Hindlimb muscle (tissue), 1 donor: ENCODE results near the gene CACNG1. TPM values are rescaled to one million over a fixed set of nuclear protein-coding genes. Genes with fewer than 3 reads are reported as not detected.

ENCODE experiments used
- DNase-seq: peaks from one replicate; pipeline ENCODE4 v3.0.0-alpha.2; 2013
- polyA plus RNA-seq: library from polyadenylated mRNA; unstranded; fragments of 120-200 nt; gene quantifications from one replicate; pipeline ENCODE4 v1.2.1, GENCODE V29; 2013; ENCODE audit not compliant: insufficient read length

The CACNG1 gene, protein sequence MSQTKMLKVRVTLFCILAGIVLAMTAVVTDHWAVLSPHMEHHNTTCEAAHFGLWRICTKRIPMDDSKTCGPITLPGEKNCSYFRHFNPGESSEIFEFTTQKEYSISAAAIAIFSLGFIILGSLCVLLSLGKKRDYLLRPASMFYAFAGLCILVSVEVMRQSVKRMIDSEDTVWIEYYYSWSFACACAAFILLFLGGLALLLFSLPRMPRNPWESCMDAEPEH
- polyA plus RNA-seq = 340 TPM

DNA sequence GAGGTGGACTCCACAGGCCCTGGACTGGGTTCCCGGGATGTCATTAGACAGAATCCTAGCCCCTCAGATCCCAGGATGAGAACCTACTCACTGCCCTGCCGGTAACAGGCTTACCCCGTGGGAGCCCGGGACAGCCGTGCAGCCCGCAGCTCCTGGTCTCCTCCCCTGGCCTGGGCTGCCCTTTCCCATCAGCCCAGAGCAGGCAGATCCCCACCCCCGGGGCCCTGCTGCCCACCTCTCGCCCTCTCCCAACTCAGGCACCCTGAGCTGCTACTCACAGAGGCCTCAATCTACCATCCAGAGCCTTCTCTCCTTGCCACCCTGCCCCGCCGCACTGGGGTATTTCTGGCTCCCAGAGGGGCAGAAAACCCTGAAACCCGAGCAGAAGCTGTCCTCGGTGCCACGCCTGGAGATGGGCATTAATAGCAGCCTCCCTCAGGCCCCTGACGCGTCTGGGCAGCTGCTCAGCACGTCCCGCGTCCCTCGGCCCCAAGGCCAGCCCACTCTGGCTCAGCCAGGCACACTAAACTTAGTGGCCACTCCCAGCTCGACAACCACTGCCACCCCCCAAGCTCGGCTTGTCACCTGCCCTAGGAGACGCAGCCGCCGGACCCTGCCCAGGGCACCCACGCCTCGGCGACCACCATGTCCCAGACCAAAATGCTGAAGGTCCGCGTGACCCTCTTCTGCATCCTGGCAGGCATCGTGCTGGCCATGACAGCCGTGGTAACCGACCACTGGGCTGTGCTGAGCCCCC is at the start of gene CACNG1:
Gene CACNG1, plus strand, starts transcription at position 539 of the 757 bp plus-strand sequence. Its CDS starts 107 bp downstream, at position 646.
- DNase-seq = peak; percentile 11

DNA sequence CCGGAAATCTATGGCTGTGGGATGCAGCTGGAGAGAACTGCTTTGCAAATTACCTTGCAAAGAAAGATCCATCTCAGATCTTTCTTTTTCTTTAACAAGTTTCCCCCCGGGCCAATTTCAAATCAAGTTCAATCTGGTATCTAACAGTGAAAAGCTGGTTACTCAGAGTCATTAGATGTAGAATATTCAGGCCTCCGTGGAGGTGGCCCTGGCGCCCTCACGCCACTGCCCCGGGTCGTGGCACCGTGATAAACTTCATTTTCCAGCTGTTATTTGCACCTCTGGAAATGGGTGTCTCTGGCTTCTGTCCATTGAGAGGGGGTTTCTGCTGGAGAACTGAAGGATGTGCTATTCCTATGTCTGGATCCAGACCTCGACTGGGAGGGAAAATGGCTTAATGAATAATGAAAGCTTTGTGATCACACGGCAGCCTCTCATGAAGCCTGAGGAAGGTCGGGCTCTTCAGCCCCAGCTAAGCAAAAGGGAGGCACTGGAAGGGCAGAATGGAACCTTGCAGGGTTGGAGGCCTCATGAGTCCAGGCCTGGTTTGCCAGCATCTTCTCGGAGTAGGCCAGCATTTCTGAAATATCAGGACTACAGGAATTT is 49.3 kb upstream of the CACNG1 start:
- no peak for DNase-seq

DNA sequence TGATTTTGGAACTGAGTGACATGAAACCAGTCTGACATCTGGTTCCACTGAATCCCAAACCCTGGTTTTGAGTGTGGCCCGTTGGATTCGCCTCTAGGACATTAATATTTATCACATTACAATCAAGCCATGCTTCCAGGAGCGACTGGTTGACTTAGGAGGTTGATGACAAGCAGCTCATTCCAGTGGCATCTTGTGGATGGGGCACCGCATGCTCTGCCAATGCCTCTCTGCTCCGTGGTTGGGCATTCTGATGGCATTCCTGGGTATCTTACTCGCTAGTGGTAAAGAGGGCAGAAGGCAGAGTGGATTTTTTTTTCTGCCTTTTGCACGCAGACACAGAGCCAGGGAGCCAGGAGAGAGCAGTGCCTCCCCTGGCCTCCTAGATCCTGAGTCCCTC is 48.4 kb upstream of the CACNG1 start:
- DNase-seq = no peak

DNA sequence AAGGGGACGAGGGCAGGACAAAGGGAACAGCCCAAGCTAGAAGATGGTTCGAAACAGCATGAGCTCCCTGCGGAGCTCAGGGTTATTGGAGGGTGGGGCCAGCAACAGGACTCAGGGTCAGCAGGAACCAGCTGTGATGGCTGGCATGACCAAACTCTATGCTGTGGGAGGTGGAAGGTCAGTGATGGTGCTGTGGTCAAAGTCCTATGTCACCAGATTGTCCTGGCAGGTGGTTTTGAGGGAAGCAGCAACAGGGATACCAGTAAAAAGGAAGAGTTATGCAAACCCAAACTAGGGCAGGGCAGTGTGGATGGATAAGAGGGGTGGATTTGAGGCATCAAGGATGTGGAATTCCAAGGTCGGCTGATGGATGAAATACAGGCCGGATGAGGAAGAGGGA is 47.4 kb upstream of the CACNG1 start:
- no peak for DNase-seq

DNA sequence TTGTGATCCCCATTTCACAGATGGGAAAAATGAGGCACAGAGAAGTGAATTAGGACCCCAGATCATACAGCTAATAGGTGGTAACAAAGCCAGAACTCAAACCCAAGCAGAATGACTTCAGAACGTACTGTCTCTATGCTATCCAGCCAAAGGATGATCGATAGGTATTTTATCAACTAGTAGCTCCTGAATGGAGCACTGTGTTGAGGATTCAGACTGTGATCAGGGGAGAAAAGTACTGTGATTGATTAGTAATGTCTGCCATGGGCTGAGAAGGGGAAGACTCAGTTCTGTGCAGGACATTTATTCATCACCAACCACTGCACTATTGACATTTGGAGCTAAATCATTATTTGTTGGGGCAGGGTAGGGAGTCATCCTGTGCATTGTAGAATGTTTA is 41.1 kb upstream of the CACNG1 start:
- DNase-seq = no peak

DNA sequence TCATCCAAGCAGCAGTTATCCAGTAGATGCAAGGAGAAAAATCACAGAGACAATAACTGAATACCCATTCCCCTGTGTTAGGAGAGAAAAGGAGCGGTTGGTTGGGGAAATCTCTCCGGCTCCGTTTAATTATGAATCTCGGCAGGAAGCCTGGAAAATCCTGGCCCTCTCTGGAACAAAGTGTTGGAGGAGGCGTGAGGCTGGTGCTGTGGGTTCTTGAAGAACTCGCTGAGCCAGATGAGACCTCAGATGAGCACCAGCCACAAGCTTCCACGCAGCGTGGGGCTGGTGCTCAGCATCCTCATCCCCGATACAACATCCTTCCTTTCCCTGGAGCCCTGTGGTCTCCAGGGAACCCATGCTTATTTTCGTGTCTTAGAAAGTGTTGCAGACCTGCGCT is 40.2 kb upstream of the CACNG1 start:
- DNase-seq = no peak

DNA sequence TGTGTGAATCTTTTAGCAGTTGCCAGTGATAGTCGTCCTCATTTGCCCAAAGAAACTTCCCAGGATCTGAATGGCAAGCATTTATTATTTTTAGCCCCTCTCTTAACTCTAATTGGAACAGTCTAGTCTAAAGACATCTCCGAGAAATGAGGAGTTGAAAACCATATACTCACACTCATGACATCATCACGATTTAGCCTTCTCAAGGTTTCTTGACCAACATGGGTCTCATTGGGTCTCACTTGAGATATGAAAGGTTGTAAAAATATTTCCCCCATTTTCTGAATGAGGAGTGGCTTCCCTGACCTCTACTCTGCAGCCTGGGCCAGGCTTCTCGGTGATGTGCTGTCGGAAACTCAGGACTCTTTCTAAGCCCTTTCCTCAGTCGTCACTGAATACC is 37.1 kb upstream of the CACNG1 start:
- DNase-seq = no peak

DNA sequence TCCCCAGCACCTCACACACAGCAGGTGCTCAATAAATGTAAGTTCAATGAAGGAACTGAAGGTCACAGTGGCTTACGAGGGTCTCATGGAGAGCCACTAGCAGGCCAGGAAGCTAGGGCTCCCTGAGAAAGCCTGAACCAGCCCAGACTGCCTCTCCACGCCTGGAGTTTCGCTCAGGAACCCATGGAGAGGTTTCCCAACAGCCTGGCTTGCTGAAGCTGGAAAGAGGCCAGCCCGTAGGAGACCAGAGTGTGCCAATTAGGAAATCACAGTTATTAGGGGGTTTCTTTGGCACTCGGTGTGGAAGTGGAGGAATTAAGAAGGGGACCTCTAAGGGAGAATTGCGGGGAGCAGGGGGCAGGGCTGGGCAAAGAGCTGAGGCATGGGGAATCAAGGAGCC is 36.3 kb upstream of the CACNG1 start:
- no peak for DNase-seq

DNA sequence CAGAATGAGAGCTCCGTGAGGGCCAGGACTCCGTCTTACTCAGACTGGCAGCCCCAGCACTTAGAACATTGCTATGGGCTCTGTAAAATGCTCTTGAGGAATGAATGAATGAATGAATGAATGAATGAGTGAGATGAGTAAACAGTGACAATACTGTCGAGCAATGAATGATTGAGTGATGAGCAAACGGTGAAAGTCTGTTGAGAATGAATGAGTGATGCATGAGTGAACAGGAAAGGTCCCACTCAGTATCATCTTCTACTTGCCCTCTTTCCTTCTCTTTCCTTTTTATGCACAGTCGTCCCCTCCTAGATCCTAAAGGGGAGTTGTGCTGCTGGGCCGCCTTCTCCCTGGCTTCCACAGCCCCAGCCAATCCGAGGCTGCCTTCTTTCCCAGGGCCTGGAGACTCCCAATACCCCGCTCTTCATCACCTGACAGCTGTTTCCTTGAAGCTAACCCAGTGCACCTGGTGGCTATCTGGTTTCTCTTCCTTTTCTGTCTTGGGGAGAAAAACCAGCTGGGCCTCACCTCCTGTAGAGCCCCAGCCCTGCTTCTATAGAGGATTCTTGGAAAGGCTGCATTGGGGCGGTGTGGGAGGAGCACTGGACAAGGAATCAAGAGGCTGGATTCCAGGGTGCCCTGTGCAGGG is 32.7 kb upstream of the CACNG1 start:
- DNase-seq = no peak

DNA sequence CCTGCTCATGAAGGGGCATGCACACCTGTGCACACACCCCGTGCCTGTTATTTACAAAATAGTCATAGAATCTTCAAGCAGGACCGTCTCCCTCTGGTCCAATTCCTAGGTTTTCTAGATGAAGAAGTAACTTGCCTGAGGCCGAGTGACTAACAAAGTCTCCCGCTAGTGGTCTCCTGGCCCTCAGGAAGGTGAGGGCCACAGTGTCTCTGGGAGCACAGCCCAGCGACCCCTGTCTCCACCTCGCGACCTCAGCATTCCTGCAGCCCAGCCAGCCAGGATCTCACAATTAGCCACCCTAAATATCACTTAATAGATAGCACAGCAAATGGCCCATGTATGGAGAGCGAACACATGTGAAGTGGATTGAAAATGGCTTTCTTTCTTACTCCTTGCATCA is 30.5 kb upstream of the CACNG1 start:
- no peak for DNase-seq

DNA sequence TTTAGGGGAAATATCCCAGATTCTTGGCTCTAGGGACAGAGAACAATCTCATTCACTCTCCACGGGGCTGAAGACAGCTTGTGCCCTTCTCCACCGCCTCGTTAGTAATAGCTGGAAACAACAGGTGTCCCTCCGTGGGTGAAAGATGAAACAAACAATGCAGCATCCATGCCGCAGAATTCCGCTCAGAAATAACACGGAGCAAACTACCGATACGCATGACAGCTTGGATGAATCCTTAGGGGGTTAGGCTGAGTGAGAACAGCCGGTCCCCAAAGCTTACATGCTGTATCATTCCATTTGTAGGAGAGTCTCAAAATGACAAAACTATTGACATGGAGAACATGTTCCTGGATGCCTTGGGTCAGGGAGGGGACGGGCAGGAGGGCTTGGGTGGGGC is 29.4 kb upstream of the CACNG1 start:
- no peak for DNase-seq

DNA sequence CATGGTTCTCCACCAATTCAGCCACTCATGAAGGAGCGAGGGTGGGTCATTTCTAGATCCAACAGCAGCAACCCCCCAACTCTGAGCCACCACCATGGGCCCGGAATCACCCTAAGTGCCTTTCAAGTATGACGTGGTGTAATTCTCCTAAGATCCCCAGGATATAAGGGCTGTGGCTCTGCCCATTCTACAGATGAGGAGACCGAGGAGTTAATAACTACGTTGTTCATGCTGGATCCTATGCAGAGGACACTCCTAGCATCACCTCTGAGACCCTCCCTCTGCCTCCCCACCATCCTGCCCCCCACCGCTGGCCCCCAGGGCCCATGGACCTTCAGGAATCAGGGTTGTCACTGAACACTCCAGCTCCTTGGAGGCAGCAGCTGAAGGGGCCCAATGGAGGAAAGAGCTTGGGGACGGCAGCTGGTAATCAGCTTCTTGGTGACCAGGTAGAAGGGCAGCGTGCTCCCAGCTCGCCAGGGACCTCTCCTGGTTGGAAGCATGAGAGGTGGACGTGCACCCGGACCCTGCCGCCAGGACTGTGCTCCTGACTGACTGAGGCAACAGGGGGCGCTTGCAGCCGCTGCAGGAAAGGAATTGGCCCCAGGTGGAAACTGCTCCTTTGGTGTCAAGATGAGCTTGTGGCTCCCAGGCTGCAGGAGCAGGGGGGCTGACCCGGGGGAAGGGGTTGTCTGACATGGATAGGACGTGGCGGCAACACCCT is 28.2 kb upstream of the CACNG1 start:
- DNase-seq = no peak

DNA sequence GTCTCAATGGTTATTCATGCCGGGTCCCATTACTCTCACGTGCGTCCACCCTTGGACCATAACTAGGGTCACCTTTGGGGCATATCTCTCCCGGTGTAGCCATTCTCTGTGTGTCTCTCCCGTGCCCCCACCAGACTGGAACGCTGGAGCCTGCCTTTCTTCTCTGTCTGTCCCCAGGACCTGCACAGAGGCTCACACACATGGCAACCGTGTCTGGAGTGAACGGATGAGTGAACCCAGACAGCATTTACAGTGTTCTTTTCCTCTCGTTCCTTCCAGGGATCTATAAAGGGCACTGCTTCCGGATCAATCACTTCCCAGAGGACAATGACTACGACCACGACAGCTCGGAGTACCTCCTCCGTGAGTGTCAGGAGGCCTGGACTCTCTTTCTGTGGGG is 26.4 kb upstream of the CACNG1 start:
- DNase-seq = no peak

DNA sequence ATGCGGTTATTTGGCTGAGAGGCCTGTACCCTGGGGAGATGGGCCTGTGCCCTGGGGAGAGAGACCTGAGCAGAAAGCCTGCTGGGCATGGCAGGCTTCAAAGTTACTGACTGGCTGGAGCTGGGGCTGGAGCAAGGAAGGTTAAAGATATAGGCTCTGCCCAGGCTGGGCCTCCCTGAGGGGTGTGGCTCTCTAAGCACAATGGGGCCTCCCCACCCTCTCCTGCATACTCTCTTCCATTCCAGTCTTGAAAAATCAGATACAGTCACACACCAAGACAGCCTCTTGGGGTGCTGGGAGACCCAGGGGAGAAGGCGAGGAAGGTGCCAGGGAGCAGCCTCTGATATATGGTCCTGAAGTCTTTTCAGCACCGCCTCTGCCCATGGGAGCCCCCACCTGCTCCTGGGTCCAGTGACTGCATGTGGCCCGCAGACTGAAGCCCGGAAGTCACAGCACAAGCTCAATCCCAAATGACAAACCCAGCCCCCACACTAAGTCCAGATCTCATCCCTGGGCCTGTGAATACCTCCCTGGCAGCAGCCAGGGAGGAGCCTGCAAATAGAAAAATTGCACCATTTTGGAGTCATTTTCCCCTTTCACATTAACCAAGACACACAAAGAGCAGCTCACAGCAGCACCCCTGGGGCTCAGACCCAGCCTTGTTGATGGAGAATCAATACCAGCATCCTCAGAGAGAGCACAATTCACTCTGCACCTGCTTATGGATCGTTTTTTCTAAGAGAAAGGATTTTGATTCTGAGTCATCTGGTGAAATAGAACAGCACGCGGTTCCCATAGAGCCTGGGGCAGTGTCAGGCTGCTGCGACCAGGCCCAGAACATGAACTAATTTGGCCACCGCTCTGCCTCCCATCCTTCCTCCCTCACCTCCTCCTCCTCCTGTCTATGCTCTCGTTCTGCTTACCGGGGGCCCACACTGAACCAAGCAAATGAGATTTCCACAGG is 25.6 kb upstream of the CACNG1 start:
- DNase-seq = no peak

DNA sequence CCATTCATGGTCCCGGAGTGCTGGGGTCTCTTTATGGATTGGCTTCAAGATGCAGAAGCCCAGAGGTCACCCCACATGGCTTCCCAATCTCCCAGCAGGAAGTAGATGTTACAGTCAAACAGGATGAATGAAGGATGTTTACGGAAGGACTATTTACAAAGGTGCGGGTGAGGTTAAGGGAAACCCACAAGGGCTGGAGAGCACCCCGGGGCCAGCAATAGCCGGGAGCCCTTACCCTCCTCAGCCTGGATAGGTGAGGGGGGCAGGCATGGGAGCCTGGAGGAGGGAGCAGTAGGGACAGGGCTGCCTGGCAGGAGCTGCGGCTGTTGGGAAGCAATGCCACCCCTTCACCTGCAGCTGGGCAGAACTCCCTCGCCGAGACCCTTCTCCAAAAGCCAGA is 24.5 kb upstream of the CACNG1 start:
- no peak for DNase-seq

DNA sequence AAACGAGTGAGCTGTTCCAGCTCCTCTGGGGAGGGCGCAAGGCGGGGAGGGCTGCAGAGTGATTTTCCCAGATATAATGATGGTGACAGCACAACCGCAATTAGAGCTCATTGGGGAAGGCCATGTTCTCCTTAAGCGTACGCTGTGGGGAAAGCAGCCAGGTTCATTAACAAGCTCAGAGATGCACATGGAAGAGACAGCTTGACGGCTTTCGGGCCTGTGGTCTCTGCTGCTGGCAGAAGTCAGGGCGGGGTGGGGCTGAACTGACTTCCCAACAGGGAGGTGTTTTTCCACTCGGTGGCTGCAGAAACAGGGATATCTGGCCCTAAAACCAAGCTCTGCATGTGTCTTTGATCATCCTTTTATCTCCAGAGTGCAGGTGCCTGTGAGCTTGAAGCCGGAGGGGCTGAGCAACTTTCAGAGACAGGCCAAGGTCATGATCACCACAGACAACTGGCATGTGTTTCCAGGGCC is 24.0 kb upstream of the CACNG1 start:
- DNase-seq = no peak

DNA sequence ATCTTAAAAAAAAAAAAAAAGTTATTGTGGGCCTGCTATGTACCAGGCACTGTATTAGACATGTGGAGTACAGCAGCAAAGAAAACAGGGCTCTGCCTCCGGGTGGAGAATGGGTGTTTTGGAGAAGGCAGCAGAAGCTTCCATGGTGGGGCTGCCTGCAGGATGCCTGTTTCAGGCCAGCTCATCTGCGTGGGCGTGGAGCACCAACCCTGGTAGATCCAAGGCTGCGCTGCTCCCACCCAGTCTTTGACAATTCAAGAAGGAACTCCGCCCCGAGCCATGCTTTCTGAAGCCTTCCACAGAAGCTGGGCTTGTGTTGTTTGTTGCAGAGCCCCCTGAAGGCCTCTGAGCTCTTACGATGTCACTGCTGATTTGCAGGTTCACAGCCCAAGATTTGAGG is 23.2 kb upstream of the CACNG1 start:
- DNase-seq = no peak

DNA sequence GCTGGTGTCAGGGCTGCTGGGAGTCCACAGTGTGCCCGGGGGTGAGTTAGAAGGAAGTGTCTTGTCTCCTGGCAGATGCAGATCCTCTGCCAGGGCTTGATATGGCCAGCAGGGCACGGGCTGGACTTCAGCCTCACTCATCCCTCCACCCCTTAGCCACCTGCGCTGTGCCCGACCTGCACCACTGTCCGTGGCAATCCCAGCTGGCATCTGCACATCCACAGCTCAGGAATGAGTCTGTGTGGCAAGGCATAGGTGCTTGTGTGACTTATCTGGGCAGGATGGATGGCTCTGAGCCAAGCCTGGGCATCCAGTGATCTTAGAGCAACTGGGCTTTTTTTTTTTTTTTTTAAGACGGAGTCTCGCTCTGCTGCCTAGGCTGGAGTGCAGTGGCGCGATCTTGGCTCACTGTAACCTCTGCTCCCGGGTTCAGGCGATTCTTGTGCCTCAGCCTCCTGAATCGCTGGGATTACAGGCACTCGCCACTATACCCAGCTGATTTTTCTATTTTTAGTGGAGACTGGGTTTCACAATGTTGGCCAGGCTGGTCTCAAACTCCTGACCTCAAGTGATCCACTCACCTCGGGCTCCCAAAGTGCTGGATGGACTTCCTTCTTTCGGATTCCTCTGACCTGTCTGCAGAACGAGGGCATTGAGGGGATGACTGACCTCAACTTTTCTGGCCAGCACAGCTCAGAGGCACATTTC is 22.5 kb upstream of the CACNG1 start:
- no peak for DNase-seq

DNA sequence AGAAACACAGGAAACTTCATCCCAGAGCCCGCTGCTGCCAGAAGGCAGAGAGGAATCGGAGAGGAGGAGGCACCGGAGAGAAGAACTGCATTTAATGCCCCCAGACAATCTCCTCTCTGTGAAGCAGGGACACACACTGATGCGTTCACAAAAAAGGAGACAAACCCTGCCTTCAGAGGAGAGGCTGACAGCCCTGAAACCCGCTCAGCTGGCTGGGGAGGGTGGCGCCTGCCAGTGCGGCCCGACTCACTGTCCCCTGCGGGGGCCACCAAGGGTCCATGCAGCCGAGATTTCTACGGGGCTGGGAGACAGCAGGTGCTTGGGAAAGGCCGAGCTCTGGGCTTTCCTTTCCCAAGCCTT is 21.9 kb upstream of the CACNG1 start:
- DNase-seq = no peak

DNA sequence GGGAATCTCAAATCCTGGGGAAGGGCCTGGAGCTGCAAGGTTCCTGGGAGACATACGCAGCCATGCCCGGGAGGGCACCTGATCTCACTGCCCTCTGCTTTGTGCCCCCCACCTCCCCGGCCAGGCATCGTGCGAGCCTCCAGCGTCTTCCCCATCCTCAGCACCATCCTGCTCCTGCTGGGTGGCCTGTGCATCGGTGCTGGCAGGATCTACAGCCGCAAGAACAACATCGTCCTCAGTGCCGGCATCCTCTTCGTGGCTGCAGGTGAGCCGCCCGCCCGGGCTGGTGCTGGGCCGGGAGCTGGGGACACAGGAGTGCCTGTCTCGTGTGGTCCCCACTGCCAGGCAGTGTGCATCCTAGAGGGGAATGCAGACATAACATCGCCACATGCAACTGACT is 19.6 kb upstream of the CACNG1 start:
- no peak for DNase-seq
